Kidney capillary endothelial cell (primary cell): ENCODE results near the gene INHBB.
A peak's percentile ranks its signal among the peaks of the same experiment; 100 is the strongest.
"Not testable (repeated sequence)": the region's sequence is repeated elsewhere in the genome, so short reads cannot be mapped to it uniquely, and the experiment has no call there.

ENCODE experiments used
- DNase-seq: peaks from one replicate; pipeline ENCODE4 v3.0.0-alpha.2; 2018; ENCODE audit warnings: low spot score

INHBB gene

DNA sequence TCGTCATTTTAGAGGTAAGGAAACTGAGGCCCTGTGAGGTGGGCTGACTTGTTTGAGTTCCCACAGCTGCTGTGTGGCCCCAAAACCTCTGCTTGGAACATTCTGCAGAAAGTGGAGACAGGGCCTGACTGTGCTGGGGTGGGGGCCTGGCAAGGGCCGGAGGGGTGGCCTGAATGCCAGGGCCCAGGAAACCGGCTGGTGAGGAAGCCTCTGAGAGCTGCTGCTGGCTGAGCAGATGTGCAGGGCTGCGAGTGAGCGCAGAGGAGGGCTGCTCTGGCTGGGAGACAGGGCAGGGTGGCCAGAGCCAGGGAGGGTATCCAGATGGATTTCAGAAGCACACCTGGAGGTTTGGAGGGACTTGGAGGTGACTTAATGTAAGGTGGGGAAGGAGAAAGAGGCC is 29.9 kb upstream of the INHBB start:
- no peak for DNase-seq

DNA sequence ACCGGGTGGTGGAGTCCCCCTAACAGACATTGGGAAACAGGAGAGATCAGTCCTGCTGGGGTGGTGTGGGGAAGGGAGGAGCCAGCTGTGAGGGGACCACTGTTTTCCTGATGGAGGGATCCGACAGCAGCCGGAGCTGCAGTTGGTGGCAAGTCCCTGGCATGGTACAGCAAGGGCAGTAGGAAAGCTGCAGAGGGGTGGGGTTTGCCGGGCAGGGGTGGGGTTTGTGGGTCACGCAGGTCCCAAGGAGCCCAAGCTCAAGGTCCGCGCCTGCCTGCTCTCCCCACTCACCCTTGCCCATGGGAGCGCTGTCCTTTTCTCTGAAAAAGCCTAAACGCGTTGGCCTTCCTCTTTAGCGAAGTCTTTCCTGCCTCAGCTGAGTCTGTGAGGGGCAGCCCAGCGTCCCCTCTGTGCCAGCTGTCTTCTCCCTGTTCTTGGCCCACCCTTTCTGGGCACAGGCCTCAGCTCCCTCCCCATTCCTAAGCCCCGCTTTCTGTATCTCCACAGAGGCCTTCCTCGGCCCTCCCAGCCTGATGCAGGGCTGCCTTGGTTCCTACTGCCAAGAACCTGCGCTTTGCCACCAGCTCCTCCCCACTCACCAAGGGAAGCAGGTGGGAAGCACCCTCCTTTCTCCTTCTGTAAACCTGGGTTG is 29.3 kb upstream of the INHBB start:
- DNase-seq: no peak

DNA sequence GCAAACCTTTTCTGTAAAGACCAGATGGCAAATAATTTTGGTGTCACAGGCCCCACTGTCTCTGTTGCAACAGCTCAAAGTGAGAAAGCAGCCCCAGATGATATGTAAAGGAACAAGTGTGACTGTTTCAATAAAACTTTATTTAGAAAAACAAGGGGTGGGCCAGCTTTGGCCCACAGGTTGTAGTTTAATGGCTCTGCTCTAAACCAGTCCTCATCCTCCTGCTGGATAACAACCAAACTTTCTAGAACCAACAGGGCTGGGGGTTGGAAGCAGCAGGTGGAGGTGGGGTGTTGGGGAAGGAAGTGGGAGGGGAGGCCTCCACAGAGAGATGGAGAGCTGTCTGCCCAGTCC is 28.8 kb upstream of the INHBB start:
- no peak for DNase-seq

DNA sequence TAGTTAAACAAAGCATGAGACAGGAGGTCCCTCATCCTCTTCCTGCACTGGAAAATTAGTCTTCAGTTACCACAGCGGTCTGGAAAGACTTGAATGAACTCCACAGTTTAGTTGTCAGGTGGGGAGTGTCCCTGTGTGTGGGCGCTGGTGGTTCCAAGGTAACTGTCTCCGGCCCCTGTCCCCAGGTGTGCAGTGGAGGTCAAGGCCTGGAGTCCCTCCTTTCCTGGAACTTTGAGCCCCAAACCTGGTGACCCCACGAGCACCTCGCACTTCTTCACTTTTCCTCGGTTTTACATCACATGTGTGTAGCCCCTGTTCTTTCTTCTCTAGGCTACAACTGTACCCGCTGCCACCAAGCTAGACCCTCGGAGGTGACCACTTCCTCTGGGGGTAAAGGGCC is 28.0 kb upstream of the INHBB start:
- DNase-seq: no peak

DNA sequence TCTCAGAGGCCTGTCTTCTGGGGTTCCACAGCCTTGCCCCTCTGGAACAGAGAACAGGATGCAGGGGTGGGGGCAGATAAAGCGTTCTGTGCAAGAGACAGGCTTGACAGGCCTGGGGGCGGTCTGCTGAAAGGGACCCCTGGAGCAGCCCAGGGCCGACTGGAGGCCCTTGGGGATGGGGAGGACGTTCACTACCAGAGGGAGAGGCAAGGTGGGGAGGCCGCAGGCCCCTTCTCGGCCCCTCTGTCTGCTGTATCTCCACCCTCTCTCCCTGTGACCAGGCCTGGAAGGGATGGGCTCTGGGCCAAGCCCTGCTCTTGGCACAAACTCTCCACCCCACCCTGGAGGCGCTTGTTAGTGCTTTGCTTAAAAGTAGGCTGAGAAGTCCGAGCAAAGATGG is 27.3 kb upstream of the INHBB start:
- DNase-seq: no peak

DNA sequence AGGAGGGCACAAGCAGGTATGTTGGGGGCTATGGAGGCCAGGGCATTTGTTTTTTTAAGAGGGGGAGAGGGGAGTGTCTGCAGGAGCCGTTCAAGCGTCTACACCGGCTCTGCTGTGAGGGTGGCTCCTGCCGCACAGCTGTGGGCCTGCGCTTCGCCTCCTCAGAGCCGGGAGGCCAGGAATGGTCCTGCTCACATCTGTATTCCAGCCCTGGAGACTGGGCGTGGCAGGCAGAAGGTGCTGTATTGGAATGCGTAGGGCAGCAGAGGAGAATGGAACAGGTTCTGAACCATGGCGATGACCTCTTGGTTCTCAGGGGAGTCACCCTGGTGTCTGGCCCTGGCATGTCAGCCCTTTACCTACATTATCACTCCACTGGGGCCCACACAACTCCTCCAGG is 26.8 kb upstream of the INHBB start:
- DNase-seq: no peak

DNA sequence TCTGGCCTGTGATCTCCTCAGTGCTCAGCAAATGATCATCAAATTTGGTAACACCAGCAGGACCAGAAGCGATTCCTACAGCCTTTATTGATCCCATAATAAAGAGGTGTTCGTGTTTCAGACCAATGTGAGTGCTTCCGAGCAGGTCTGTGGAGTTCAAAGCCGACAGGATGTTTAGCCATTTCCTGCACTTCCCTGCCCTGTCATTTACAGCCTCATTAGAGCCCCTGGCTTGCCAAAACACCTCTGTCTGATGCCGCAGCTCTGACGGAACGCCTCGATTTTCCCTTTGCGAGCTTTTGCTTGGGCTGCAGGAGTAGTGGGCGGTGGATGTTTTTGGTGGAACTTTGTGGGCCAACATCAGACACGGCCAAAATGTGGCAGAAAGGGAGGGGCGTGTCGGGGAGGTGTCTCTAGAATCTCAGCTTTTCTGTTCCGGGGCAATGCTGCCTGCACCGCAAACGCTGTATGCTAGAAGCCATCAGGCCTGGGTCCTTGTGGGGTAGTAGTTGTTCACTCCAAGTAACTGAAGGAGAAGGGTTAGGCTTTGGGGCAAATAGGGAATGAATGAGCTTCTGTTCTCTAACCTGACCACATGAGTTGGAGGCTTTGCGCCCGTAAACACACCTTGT is 26.1 kb upstream of the INHBB start:
- DNase-seq: peak; percentile 36

DNA sequence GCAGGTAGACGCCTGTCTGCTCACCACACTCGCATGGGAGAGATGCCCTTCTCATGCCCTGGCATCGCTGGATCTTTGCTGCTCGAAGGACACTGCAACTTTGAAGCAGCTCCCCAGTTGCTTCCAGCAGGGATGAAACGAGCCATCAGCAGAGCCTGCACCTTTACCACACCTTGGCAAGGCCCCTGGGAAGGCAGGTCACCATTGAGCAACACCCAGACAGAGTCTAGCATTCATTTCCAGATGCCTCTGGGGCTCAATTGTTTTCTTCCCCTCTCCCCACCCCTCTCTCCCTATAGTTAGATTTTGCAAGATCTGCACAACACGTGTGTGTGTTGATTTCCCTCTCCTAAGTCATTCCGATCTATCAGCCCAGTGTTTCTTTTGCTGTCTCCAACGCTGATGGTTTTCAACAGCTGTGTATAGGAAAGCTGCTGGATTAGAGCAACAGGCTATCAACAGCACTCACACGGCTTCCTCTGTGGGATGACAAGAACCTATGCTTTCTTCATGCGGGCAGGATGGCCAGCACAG is 25.6 kb upstream of the INHBB start:
- DNase-seq: no peak

DNA sequence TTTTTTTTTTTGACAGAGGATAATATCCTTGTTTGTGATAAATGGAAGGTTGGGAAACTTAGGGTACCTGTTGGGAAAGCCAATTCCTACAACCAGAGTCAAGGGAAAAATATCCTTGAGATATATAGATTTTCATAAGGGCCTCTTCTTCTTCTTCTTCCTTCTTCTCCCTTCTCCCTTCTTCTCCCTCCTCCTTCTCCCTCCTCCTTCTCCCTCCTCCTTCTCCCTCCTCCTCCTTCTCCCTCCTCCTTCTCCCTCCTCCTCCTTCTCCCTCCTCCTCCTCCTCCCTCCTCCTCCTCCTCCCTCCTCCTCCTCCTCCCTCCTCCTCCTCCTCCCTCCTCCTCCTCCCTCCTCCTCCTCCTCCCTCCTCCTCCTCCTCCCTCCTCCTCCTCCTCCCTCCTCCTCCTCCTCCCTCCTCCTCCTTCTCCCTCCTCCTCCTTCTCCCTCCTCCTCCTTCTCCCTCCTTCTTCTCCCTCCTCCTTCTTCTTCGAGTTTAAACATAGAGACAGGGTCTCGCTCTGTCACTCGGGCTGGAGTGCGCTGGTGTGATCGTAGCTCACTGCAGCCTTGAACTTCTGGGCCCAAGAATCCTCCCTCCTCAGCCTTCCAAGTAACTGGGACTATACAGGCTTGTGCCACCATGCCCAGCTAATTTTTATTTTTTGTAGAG is 24.9 kb upstream of the INHBB start:
- not testable (repeated sequence) for DNase-seq

DNA sequence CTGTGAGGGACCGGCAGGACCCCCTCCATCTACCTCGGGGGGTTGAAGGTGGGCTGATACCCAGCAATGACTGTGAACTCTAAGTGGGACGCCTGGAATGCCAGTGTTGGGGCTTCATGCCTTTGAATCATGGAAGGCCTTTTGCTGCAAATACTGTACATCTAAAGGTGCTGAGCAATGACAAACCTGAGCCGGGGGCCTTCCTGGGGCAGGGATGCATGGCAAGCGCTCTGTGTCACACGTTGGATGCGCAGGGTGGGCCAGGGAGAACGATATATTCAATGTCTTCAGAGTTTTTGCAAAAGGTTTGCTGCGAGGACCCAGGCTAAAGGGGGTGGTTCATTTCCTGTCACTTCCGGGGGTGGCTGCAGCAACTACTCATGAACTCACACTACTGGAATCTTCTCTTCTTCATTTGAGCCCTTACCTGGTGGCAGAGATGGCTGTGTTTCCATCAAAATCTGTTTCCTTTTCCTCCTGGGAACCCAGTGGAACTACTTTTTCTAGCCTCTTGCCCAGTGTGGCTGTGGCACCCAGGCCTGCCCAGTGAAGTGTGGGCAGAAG is 24.1 kb upstream of the INHBB start:
- DNase-seq: no peak

DNA sequence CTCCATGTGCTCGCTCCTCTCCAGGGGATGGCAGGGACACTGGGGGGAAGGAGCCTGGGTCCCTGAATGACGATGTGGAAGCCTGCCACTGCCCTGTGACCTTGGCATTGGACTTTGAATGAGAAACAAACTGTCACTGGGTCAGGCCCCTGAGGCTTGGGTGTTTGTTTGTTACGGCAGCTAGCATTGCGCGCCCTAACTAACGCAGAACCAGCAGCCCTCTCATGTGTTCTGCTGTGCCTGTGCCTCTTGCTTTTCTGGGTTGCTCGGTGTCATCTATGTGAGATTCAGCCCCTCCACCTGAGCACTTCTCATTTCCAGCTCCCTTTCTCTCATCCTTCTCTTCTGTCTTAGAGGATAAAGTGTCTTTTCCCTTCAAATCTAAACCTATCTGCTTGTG is 23.6 kb upstream of the INHBB start:
- no peak for DNase-seq

DNA sequence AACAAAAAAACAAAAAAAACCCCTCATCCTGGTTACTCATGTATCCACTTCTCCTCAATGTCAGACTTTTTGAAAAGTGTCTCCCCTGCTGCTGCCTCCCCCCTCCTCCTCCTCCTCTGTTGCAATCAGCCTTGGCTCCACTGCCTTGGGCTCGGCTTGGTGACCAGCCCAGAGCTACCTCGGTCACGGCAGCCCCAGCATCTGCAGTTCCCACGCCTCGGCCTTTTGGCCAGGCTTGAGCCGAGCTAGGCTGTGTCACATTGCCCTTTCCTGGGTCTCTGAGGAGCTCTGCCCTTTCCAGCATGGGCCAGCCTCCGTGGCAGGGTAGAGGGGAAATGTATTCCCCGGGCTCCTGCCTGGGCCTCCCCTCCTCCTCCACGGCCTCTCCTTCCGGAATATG is 22.7 kb upstream of the INHBB start:
- no peak for DNase-seq

DNA sequence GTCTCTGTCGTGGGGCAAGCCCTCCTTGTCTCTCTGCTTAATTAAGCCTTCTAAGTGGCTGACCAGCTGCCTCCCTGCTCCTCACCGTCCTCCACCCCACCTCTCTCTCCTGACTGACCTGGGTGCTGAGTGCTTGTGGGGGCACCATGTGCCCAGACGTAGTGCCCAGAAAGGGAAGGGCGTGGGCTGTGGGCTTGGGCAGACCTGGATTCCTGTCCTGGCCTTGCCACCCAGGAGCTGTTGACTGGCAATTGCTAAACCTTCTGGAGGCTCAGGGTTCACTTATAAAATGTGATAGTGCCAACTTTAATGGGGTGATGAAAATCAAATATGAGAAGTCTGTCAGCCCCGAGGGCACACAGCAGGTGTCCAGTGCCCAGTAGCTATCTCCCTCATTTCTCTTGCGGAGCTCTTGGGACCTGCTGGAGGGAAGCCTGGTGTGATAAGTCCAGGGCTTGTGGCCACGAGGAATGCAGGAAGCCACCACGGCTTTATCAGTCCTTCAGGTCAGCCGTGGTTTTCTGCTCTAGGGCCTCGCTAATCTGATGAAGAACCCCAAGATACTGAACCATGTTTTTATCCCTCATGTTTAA is 22.0 kb upstream of the INHBB start:
- no peak for DNase-seq

DNA sequence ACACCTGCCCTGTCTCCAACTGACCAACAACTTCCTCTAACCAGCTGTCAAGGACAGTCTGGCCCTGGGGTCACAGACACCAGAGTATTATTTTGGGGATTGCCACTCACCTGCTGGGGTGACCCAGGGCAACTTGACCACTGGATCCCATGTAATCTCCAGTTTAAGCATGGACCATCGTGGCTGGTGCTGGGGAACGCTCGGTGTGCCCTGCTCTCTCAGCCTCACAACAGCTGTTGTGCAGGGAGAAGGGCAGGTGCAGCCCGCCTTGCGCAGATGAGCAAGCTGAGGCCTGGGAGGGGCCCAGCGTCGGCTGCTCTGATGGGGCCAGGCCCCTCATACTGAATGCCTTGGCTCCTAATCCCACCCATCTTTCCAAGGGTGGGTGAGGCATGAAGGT is 21.0 kb upstream of the INHBB start:
- DNase-seq: no peak

DNA sequence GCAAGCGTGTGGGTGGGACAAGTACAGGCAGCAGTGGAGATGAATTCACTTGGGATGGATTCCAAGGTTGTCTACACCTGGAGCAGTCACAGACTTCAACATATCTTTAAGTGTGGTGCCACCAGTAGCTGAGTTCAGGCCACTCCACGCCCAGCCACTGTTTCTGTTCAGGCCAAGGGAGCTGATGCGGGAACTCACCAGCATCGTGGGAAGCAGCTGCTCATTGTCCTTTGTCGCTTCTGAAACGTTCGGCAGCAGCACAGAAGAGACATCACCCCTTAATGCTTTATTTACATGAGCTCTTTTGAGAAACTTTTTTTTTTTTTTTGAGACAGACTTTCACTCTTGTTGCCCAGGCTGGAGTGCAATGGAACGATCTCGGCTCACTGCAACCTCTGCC is 19.9 kb upstream of the INHBB start:
- DNase-seq: no peak

DNA sequence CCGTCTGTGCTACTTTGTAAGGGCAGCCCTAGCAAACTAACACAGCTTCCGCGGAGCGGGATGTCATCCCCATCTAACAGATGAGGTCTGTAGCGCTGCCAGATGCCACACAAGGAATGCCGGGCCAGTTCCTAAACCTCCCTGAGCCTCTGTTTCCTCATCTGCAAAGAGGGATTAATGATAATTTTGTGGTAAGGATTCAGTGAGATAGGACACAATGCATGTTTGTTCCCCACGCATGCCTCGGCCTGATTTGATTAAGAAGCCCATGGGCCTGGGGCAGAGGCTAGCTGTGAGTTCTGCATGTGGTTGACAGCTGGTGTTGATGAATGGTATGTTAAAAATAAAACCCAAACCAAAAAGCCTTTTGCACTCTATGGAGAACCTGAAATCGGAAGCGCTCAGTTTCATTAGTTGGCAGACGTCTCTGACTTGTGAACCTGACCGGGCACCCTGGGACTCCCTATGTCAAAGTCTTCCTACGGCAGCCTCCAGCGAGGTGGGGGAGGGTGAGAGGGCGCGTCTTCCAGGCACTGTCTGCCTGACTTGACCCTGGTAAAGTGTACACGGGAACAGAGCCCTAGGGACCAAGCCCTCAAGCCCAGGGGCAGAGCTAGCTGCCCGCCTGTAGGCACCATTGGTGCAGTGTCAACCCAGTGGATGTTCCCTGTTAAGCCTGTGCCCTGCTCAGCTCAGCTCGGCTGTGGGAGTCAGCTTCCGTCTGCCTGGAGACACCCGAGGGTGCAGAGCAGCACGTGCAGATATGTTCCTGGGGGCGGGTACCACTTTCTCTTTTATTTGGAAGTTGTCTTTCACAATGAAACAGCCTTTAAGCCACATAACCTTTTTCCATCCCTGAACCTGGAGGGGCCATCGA is 14.8 kb upstream of the INHBB start:
- DNase-seq: no peak

DNA sequence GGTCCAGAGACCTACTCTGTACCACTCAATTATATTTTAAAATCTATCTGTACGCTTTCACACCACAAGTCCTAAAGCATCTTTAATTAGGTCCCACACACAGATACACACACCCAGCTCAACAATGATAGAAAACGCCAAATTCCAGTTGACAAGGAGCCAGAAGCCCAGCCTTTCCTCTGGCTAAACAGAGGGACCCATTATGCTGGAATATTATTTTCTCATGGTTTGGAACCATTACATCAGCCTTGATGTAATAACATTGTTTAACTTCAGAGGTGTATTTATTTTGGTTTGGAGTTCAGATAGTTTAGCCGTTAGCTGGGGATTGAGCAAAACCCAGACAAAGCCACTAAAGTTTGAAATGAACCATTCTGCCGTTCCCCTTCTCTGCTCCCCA is 14.0 kb upstream of the INHBB start:
- no peak for DNase-seq

DNA sequence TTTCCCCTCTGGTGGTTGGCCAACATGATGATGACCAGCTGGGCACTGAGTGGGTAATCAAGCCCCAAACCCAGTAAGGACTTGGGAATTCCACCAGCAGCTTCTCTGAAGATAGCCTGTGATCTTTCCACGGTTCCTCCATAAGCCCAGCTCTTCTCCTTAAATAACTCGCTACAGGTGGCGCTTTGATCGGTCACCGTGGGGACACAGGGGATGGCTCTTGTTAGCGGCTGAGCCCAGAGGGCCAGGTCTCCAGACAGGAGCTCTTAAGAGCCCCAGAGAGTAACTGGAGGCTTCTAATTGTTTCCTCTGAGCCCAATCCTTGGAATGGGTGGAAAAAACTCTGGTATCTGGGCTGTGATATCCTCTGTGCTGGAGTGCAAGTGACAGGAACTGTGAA is 13.6 kb upstream of the INHBB start:
- no peak for DNase-seq

DNA sequence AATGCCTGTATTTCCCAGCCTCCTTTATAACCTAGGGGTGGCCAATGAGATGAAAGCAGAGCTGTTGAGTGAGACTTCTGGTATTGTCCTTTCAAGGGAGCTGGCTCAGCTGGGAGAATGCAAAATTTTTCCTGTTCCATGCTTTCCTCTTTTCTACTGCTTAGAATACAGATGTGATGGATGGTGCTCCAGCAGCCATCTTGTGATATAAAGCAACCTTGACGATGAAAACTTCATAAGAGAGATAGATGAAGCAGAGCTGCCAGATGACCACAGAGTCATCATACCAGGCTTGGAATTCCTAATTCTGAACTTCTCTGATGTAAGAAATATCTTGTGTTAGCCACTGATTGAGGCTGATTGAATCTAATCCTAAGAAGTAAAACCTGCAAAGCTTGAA is 11.9 kb upstream of the INHBB start:
- DNase-seq: no peak

DNA sequence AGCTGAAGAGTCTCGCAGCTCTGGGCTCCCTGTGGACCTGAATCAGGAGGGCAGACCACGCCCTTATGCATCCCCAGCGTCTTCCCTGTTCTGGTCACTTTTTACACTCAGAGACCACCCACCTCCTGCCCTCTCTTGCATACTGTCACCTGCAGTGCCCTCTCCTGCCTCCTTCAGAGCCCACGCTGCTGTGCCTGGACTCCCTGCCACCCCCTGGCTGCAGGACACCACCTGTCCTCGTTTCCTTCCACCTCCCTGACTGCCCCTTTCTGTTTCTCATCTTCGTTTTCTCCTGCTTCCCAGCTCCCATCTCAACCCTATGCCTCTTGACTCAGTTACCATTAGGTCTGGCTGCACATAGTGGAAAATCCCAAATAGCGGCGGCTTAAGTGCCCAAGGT is 9.2 kb upstream of the INHBB start:
- no peak for DNase-seq

DNA sequence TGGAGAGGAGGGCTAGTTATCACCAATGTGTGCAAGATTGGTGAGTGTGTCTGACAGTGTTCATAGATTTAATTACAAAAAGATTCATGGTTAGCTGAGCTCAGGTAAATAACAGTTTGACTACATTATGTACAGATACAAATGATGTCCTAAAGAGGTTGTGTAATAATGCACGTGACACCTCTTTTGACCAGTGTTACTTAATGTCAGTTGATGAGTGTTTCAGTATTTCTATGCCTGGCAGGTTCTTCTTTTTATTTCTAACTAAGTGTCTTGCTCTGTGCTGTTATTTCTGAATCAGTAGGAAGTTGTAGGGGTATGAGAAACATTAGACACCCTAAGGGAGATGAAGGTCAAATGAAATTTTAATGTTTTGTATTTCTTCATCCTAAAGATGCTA is 7.9 kb upstream of the INHBB start:
- no peak for DNase-seq

DNA sequence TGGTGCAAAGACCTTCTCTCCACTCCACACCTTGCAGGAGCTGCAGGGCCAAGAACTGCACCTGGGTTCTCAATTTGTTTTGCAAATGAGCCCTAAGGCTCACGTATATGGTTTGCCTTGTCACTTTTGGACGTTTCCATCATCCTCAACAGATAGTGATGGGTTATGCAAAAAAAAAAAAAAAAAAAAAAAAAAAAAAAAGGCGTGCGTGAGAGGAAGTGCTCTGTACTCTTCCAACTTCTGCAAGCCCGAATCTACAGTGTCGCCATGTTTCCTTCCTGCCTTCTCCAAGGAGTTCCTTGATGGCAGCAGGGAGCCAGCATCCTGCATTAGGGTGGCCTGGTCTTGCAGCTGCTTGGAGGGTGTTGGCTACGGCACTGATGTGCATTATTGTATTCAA is 4.0 kb upstream of the INHBB start:
- no peak for DNase-seq
